Hepatocyte (in vitro differentiated cells): Measurements from ENCODE around the gene ESX1. TPM values are rescaled to one million over a fixed set of nuclear protein-coding genes. Genes with fewer than 3 reads are reported as not detected.

Experiments
- DNase-seq: peaks from one replicate; pipeline ENCODE4 v3.0.0-alpha.2; 2016; ENCODE audit warnings: low spot score
- H2AFZ ChIP-seq: fragments of 200-600 bp; sonication (generic); 2 replicates; pipeline ENCODE4 v1.6.0; 2016; ENCODE audit warnings: antibody characterized with exemption, mild to moderate bottlenecking
- H3K27ac ChIP-seq: fragments of 200-600 bp; sonication (generic); 2 replicates; pipeline ENCODE4 v1.5.1; 2016; ENCODE audit warnings: mild to moderate bottlenecking
- H3K27me3 ChIP-seq: fragments of 200-600 bp; sonication (generic); 2 replicates; pipeline ENCODE4 v1.6.1; 2016
- H3K36me3 ChIP-seq: fragments of 200-600 bp; sonication (generic); replicated peaks from 2 replicates; pipeline ENCODE4 v1.5.1; 2016; ENCODE audit warnings: low read depth; ENCODE audit not compliant: insufficient read depth
- H3K4me1 ChIP-seq: fragments of 200-600 bp; sonication (generic); 2 replicates; pipeline ENCODE4 v1.5.1; 2016; ENCODE audit warnings: mild to moderate bottlenecking, moderate library complexity; ENCODE audit not compliant: insufficient read depth
- H3K4me2 ChIP-seq: fragments of 200-600 bp; sonication (generic); 2 replicates; pipeline ENCODE4 v1.6.0; 2016
- H3K4me3 ChIP-seq: fragments of 200-600 bp; sonication (generic); 2 replicates; pipeline ENCODE4 v1.5.1; 2016; ENCODE audit warnings: mild to moderate bottlenecking
- H3K79me2 ChIP-seq: fragments of 200-600 bp; sonication (generic); 2 replicates; pipeline ENCODE4 v1.6.0; 2017; ENCODE audit warnings: mild to moderate bottlenecking
- H3K9me2 ChIP-seq: fragments of 200-600 bp; sonication (generic); replicated peaks from 2 replicates; pipeline ENCODE4 v1.6.0; 2017; ENCODE audit warnings: mild to moderate bottlenecking; ENCODE audit not compliant: insufficient read depth
- H3K9me3 ChIP-seq: fragments of 200-600 bp; sonication (generic); 2 replicates; pipeline ENCODE4 v1.5.1; 2016; ENCODE audit warnings: low read depth, mild to moderate bottlenecking
- H4K20me1 ChIP-seq: fragments of 200-600 bp; sonication (generic); 2 replicates; pipeline ENCODE4 v1.6.0; 2016; ENCODE audit warnings: mild to moderate bottlenecking; ENCODE audit not compliant: insufficient read depth, poor library complexity, severe bottlenecking
- EZH2 ChIP-seq: fragments of 200-600 bp; sonication (generic); IDR thresholded peaks from 2 replicates; pipeline ENCODE4 v1.6.1; 2016; ENCODE audit warnings: antibody characterized with exemption, mild to moderate bottlenecking, borderline replicate concordance
- EZH2phosphoT487 ChIP-seq: fragments of 200-600 bp; sonication (generic); IDR thresholded peaks from one replicate; pipeline ENCODE4 v1.6.1; 2018; ENCODE audit warnings: antibody characterized with exemption, mild to moderate bottlenecking, low read depth, moderate library complexity; ENCODE audit not compliant: unreplicated experiment, severe bottlenecking
- WGBS: methylation state at CpG from one replicate; pipeline ENCODE4 v1.1.6; 2016; ENCODE audit warnings: low lambda C conversion rate; ENCODE audit errors: missing lambda C conversion rate; 5-methylcytosine and 5-hydroxymethylcytosine counted together
- polyA plus RNA-seq: library from polyadenylated mRNA; unstranded; fragments of >200 nt; fragmentation: Nextera tagmentation; extraction: Ambion mirVana; gene quantifications from 2 replicates; pipeline ENCODE4 v1.2.1, GENCODE V29; 2016
- total RNA-seq: library from RNA; depleted of rRNA; stranded (reverse); fragments of >200 nt; gene quantifications from 2 replicates; pipeline ENCODE4 v1.2.3, GENCODE V29; 2014
- TF ChIP-seq, protein P1 (sequence below): fragments of 200-600 bp; sonication (generic); IDR thresholded peaks from 2 replicates; pipeline ENCODE4 v1.5.1; 2016; ENCODE audit warnings: antibody characterized with exemption, mild to moderate bottlenecking; ENCODE audit not compliant: poor library complexity

ESX1 gene
- total and polyA plus RNA-seq, 2 experiments from 2014 or later, result not detected

DNA sequence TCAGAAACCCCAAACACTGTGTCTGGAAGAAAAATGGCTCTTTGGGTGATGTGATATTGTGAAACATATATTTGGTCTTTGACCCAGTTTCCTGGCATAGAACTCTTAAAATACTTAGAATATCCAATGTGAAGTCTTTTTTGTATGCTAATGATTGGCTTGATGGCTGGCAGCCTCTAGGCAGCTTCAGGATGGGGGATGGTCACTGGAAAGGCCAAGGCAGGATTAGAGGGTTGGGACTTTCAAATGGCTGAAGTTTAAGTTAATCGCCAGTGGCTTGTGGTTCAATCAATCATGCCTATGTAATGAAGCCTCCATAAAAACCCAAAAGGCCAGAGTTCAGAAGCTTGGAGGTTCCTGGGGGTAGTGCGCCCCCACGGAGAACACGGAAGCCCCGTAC is 33.5 kb upstream of the ESX1 start:
- no peaks in the 10 kb centered on the region for H3K4me1 ChIP-seq
- no peak overlapping the region for H3K27ac ChIP-seq
- 68% methylated on average over 5 of the region's 5 CpGs for WGBS
- no peaks in the 10 kb centered on the region for H4K20me1 ChIP-seq
- H3K4me3 ChIP-seq, result no peak overlapping the region
- no peaks in the 10 kb centered on the region for H3K9me2 ChIP-seq
- H3K9me3 ChIP-seq, result no peaks in the 10 kb centered on the region
- H3K36me3 ChIP-seq, result no peaks in the 10 kb centered on the region
- no peaks in the 10 kb centered on the region for H3K79me2 ChIP-seq
- H3K27me3 ChIP-seq, result no peaks in the 10 kb centered on the region
- H2AFZ ChIP-seq, result no peak overlapping the region
- no peak for DNase-seq
- H3K4me2 ChIP-seq, result no peak overlapping the region
- TF ChIP-seq EZH2phosphoT487, result no peak
- no peak for TF ChIP-seq EZH2
- TF ChIP-seq, protein P1, sequence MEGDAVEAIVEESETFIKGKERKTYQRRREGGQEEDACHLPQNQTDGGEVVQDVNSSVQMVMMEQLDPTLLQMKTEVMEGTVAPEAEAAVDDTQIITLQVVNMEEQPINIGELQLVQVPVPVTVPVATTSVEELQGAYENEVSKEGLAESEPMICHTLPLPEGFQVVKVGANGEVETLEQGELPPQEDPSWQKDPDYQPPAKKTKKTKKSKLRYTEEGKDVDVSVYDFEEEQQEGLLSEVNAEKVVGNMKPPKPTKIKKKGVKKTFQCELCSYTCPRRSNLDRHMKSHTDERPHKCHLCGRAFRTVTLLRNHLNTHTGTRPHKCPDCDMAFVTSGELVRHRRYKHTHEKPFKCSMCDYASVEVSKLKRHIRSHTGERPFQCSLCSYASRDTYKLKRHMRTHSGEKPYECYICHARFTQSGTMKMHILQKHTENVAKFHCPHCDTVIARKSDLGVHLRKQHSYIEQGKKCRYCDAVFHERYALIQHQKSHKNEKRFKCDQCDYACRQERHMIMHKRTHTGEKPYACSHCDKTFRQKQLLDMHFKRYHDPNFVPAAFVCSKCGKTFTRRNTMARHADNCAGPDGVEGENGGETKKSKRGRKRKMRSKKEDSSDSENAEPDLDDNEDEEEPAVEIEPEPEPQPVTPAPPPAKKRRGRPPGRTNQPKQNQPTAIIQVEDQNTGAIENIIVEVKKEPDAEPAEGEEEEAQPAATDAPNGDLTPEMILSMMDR, result no peak

DNA sequence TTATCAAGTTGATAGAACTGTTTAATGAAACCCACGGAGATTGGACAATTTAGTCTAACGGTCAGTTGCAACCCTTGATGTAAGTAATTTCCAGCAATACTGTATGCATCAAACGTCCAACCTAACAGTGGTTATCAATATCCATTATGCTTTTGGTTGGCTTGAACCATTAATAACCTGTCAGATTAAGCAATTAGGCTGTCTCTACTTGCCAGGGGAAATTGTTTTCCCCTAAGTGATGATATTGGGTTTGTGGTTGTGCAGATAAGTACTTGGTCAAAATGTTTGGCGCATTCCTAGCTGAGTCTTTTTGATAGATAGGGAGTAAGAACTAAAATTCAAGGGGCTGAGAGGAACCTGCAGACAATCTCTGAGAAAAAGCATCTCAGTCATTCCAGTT is 30.5 kb upstream of the ESX1 start:
- no peak overlapping the region for H3K4me2 ChIP-seq
- H3K9me2 ChIP-seq, result no peaks in the 10 kb centered on the region
- no peaks in the 10 kb centered on the region for H4K20me1 ChIP-seq
- no peak for TF ChIP-seq EZH2
- TF ChIP-seq, protein P1, result no peak
- no peak for TF ChIP-seq EZH2phosphoT487
- no peaks in the 10 kb centered on the region for H3K27me3 ChIP-seq
- H3K9me3 ChIP-seq, result no peaks in the 10 kb centered on the region
- no peaks in the 10 kb centered on the region for H3K79me2 ChIP-seq
- H2AFZ ChIP-seq, result no peak overlapping the region
- no peak for DNase-seq
- H3K27ac ChIP-seq, result no peak overlapping the region
- H3K36me3 ChIP-seq, result no peaks in the 10 kb centered on the region
- H3K4me1 ChIP-seq, result no peaks in the 10 kb centered on the region
- H3K4me3 ChIP-seq, result no peak overlapping the region
- WGBS, result 65% methylated on average over 4 of the region's 4 CpGs

DNA sequence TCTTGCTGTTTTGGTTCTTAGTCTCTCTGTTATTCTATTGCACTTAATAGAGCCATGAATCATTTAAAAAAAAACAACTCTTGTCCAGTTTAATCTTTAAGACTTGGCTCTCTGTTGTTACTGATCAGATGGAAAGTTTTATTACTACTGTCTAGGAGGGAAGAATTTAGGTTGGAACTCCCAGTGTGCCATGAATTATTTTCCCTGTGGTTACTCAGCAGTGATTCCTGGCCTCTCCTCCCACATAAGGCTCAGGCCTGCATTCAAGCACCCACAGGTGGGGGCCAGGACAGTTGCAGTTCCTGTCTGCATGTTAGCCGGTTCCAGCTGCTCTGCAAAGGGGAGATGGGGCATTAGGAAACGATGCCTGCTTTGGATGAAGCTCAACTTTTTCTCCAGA is 29.8 kb upstream of the ESX1 start:
- H3K27me3 ChIP-seq, result no peaks in the 10 kb centered on the region
- no peak overlapping the region for H3K4me3 ChIP-seq
- no peaks in the 10 kb centered on the region for H3K4me1 ChIP-seq
- H3K36me3 ChIP-seq, result no peaks in the 10 kb centered on the region
- H4K20me1 ChIP-seq, result no peaks in the 10 kb centered on the region
- no peak for DNase-seq
- no peak overlapping the region for H3K27ac ChIP-seq
- 52% methylated on average over 2 of the region's 2 CpGs for WGBS
- H2AFZ ChIP-seq, result no peak overlapping the region
- H3K9me2 ChIP-seq, result no peaks in the 10 kb centered on the region
- no peak overlapping the region for H3K4me2 ChIP-seq
- H3K9me3 ChIP-seq, result no peaks in the 10 kb centered on the region
- no peaks in the 10 kb centered on the region for H3K79me2 ChIP-seq
- TF ChIP-seq EZH2, result no peak
- TF ChIP-seq EZH2phosphoT487, result no peak
- TF ChIP-seq, protein P1, result no peak

DNA sequence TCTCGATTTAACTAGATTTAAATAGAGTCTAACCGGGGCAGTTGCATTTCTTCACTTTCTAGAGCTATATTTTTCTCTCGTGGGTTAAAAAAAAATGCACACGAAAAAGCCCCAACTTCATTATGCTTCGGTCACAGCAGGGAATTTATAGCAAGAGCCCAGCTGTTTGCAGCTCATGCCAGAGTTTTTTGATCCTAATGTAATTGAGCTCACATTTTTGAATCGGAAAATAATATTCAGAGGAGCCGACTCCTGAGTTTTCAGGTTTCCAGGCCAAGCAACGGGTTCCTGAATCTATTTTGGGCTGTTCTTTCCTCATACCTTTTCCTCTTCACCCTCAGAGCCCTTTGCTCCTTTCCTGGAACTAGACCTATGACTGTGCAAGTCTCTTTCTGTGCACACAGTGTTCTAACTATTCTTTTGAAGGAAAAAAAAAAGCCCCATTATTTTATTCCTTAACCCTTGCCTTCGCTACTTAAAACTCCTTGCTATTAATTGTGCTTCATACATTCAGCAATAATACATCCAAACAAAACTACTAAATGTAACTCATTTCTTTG is 27.5 kb upstream of the ESX1 start:
- Histone ChIP-seq H3K27ac (no peak overlapping the region), H3K9me3 (no peaks in the 10 kb centered on the region), H3K79me2 (no peaks in the 10 kb centered on the region), H3K9me2 (no peaks in the 10 kb centered on the region), H4K20me1 (no peaks in the 10 kb centered on the region), H3K27me3 (no peaks in the 10 kb centered on the region), H3K4me2 (no peak overlapping the region), H3K4me1 (no peaks in the 10 kb centered on the region), H3K4me3 (no peak overlapping the region), H2AFZ (no peak overlapping the region), H3K36me3 (no peaks in the 10 kb centered on the region)
- DNase-seq, result no peak
- WGBS, result 69% methylated on average over 9 of the region's 9 CpGs
- TF ChIP-seq EZH2, result no peak
- no peak for TF ChIP-seq EZH2phosphoT487
- TF ChIP-seq, protein P1, result no peak
